Endothelial cell of umbilical vein (primary cell): ENCODE results near the gene CCDC85C. TPM values are rescaled to one million over a fixed set of nuclear protein-coding genes. Genes with fewer than 3 reads are reported as not detected.

ENCODE experiments used
- BruUV-seq: library from RNA; stranded (reverse); fragments of 400-500 nt; replicated peaks from 2 replicates; lab custom pipeline; 2021; lab: Mats Ljungman, UMichigan
- CTCF ChIA-PET: fragments of 300-600, 350-600 bp; sonication (Branson Sonifier 250); formaldehyde crosslinking; loops from one replicate; lab custom pipeline; 2021; ENCODE audit warnings: antibody characterized with exemption, inconsistent platforms; lab: Charles Lee
- POLR2A ChIA-PET: fragments of 300-600, 350-600 bp; sonication (Branson Sonifier 250); formaldehyde crosslinking; loops from one replicate; lab custom pipeline; 2021; ENCODE audit warnings: antibody characterized with exemption, inconsistent platforms; lab: Charles Lee
- DNase-seq: peaks from one replicate; pipeline ENCODE4 v3.0.0-alpha.2; 2011; ENCODE audit warnings: low read depth, low spot score
- FAIRE-seq: peaks from 2 replicates; lab custom pipeline; 2011; peaks lifted over from hg19 to GRCh38; lab: Jason Lieb, UNC
- H2AFZ ChIP-seq: 2 replicates; pipeline ENCODE4 v1.6.0; 2012; ENCODE audit warnings: low read depth, low read length, control low read depth, inconsistent platforms
- H3K27ac ChIP-seq: 2 replicates; pipeline ENCODE4 v1.5.1; 2011; ENCODE audit warnings: low read depth, mild to moderate bottlenecking, control low read depth, low read length, moderate library complexity; ENCODE audit not compliant: insufficient read depth
- H3K27me3 ChIP-seq, 2 experiments: 2 replicates each; pipeline versions ENCODE4 v1.6.0 to v1.6.1; 2011; ENCODE audit warnings: low read length in 2 of 2, mixed read lengths in 1 of 2; ENCODE audit not compliant: control insufficient read depth in 2 of 2, insufficient read depth in 2 of 2
- H3K36me3 ChIP-seq, 2 experiments: 2 replicates in 1 of 2; 3 replicates in 1 of 2; pipeline ENCODE4 v1.5.1; 2011; ENCODE audit warnings: low read length in 2 of 2, mild to moderate bottlenecking in 1 of 2, moderate library complexity in 1 of 2; ENCODE audit not compliant: control insufficient read depth in 2 of 2, insufficient read depth in 2 of 2; ENCODE audit errors: extremely low read depth in 1 of 2
- H3K4me1 ChIP-seq: 3 replicates; pipeline ENCODE4 v1.5.1; 2011; ENCODE audit warnings: mild to moderate bottlenecking, low read length; ENCODE audit not compliant: control insufficient read depth, insufficient read depth; ENCODE audit errors: extremely low read depth
- H3K4me2 ChIP-seq: 2 replicates; pipeline ENCODE4 v1.6.1; 2011; ENCODE audit warnings: low read length, control low read depth, mixed read lengths; ENCODE audit not compliant: insufficient read depth
- H3K4me3 ChIP-seq, 3 experiments: fragments of 200-600 bp in 1 of 3; sonication (generic), shearing (Covaris generic) in 1 of 3; replicated peaks in 1 of 3; 2 replicates each; pipeline ENCODE4 v1.5.1; 2011 to 2016; ENCODE audit warnings: control low read depth in 3 of 3, low read length in 3 of 3, mild to moderate bottlenecking in 2 of 3, inconsistent platforms in 1 of 3, low read depth in 1 of 3, moderate library complexity in 1 of 3; ENCODE audit not compliant: insufficient read depth in 1 of 3
- H3K79me2 ChIP-seq: 2 replicates; pipeline ENCODE4 v1.6.0; 2012; ENCODE audit warnings: low read length, inconsistent platforms; ENCODE audit not compliant: control insufficient read depth, insufficient read depth
- H3K9ac ChIP-seq: replicated peaks from 2 replicates; pipeline ENCODE3; 2011; ENCODE audit warnings: low read length, control low read depth; ENCODE audit not compliant: insufficient read depth; ENCODE audit errors: extremely low read depth
- H3K9me1 ChIP-seq: replicated peaks from 3 replicates; pipeline ENCODE4 v1.6.0; 2011; ENCODE audit warnings: mild to moderate bottlenecking, low read length; ENCODE audit not compliant: control insufficient read depth, insufficient read depth; ENCODE audit errors: extremely low read depth
- H3K9me3 ChIP-seq: replicated peaks from 2 replicates; pipeline ENCODE4 v1.5.1; 2012; ENCODE audit warnings: low read length, inconsistent platforms; ENCODE audit not compliant: control insufficient read depth, insufficient read depth
- H4K20me1 ChIP-seq: replicated peaks from 2 replicates; pipeline ENCODE3; 2011; ENCODE audit warnings: mild to moderate bottlenecking, low read length; ENCODE audit not compliant: control insufficient read depth, insufficient read depth; ENCODE audit errors: extremely low read depth
- EZH2 ChIP-seq: IDR thresholded peaks from 2 replicates; pipeline ENCODE4 v1.6.1; 2012; ENCODE audit warnings: borderline replicate concordance, low read depth, mild to moderate bottlenecking, moderate library complexity, low read length, inconsistent platforms; ENCODE audit not compliant: severe bottlenecking
- FOS ChIP-seq: IDR thresholded peaks from 2 replicates; pipeline ENCODE4 v1.6.1; 2011; ENCODE audit warnings: mild to moderate bottlenecking, low read length, moderate library complexity, borderline replicate concordance; ENCODE audit not compliant: insufficient read depth
- GATA2 ChIP-seq: IDR thresholded peaks from 2 replicates; pipeline ENCODE4 v1.7.0; 2011; ENCODE audit warnings: low read depth, mild to moderate bottlenecking, moderate library complexity, mixed read lengths, low read length; ENCODE audit not compliant: insufficient read length, insufficient read depth
- JUN ChIP-seq: IDR thresholded peaks from 2 replicates; pipeline ENCODE4 v1.6.1; 2011; ENCODE audit warnings: borderline replicate concordance, low read depth; ENCODE audit not compliant: insufficient read length, insufficient read depth
- MYC ChIP-seq: IDR thresholded peaks from one replicate; pipeline ENCODE4 v1.6.1; 2011; ENCODE audit warnings: mild to moderate bottlenecking, low read depth, low read length
- POLR2A ChIP-seq: IDR thresholded peaks from 2 replicates; pipeline ENCODE4 v1.6.1; 2012; ENCODE audit warnings: low read depth, mild to moderate bottlenecking, control low read depth, low read length
- POLR2AphosphoS5 ChIP-seq: IDR thresholded peaks from 2 replicates; pipeline ENCODE4 v1.6.1; 2012; ENCODE audit warnings: low read depth, mild to moderate bottlenecking, control low read depth, low read length, moderate library complexity; ENCODE audit not compliant: insufficient read depth
- dilution Hi-C: fragments of 300-500 bp; cut with MboI; formaldehyde crosslinking; loops from one replicate; pipeline ENCODE4 v1.15.0; 2019; ENCODE audit warnings: low sequenced_read_pairs; ENCODE audit not compliant: extremely low pct_ligation_motif_present
- intact Hi-C: fragments of 100-400 bp; cut with micrococcal nuclease; formaldehyde crosslinking; loops from one replicate; pipeline ENCODE4 v1.10.0; 2022
- polyA plus RNA-seq, 4 experiments: library from polyadenylated mRNA; depleted of rRNA in 3 of 4; stranded (reverse) in 3 of 4; unstranded in 1 of 4; fragments of >200 nt; gene quantifications; 2 replicates each; pipeline versions ENCODE4 v1.2.1 to v1.2.3, GENCODE V29; 2011 to 2012; ENCODE audit warnings: missing spikeins in 1 of 4
- total RNA-seq: library from RNA; stranded (reverse); gene quantifications from 2 replicates; pipeline ENCODE4 v1.2.3, GENCODE V29; 2021
- TF ChIP-seq, protein P1 (sequence below), 2 donors: IDR thresholded peaks; 1 replicate in 1 of 2; 2 replicates in 1 of 2; pipeline ENCODE4 v1.5.1; 2011; ENCODE audit warnings: low read length in 2 of 2, mild to moderate bottlenecking in 2 of 2, moderate library complexity in 2 of 2, control low read depth in 1 of 2, inconsistent platforms in 1 of 2, low read depth in 1 of 2; ENCODE audit not compliant: insufficient read depth in 1 of 2; ENCODE audit errors: extremely low read depth in 1 of 2
- TF ChIP-seq, protein P2 (sequence below): IDR thresholded peaks from 2 replicates; pipeline ENCODE4 v1.6.1; 2011; ENCODE audit not compliant: insufficient read depth, insufficient read length

The CCDC85C gene
- total and polyA plus RNA-seq, 2 donors (not counting 3 experiments of a cell fraction or from before 2014, with no cell fraction given) = 7.5 to 17.8 TPM

DNA sequence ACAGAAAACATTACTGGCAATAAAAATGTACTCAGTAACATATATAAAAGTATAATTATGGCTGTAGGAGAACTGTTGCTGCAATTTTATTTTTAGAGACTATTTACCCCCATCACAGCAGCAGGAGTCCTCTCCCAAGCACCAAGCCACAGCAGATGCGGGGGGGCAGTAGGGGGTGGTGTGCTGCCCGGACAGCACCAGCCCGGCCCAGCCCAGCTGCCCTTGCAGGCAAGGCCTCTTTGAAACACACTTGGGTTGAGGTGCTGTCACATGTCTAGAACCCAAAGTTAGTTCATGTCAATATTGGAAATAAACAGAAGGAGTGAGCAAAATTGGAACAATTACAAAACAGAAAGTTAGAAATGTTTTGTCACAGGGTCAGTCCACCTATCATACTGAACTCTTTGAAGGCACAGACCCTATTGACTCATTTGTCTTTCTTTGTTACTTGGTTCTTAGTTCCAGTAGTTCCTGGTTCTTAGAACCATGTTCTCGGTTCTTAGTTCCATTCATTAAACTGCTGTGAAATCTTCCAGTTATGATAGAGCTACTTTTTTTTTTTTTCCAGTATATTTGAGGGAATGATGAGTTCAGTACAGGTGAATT is 100.1 kb downstream of the CCDC85C start:
- DNase-seq (no peak), FAIRE-seq (no peak)
- dilution Hi-C loops = no loop called here
- no TSS peak for BruUV-seq
- H4K20me1 ChIP-seq = no peaks in the 10 kb centered on the region
- no peak overlapping the region for H3K4me2 ChIP-seq
- peaks cover 29 to 30% of the 10 kb centered on the region in 2 experiments for H3K36me3 ChIP-seq
- no peaks in the 10 kb centered on the region for H3K9me1 ChIP-seq
- peaks cover 22% of the 10 kb centered on the region for H3K4me1 ChIP-seq
- no peaks in the 10 kb centered on the region for H3K79me2 ChIP-seq
- no peak overlapping the region for H2AFZ ChIP-seq
- no peak overlapping the region for H3K9ac ChIP-seq
- H3K4me3 ChIP-seq = no peak overlapping the region
- ChIA-PET CTCF (interaction anchor here (0.9 kb wide), 1 partner anchor 14 kb away, joined by 3 read pairs; no protein-coding TSS in a partner anchor), POLR2A (no interaction called here)
- H3K9me3 ChIP-seq = no peaks in the 10 kb centered on the region
- H3K27me3 ChIP-seq = no peaks in the 10 kb centered on the region
- TF ChIP-seq, protein P1, sequence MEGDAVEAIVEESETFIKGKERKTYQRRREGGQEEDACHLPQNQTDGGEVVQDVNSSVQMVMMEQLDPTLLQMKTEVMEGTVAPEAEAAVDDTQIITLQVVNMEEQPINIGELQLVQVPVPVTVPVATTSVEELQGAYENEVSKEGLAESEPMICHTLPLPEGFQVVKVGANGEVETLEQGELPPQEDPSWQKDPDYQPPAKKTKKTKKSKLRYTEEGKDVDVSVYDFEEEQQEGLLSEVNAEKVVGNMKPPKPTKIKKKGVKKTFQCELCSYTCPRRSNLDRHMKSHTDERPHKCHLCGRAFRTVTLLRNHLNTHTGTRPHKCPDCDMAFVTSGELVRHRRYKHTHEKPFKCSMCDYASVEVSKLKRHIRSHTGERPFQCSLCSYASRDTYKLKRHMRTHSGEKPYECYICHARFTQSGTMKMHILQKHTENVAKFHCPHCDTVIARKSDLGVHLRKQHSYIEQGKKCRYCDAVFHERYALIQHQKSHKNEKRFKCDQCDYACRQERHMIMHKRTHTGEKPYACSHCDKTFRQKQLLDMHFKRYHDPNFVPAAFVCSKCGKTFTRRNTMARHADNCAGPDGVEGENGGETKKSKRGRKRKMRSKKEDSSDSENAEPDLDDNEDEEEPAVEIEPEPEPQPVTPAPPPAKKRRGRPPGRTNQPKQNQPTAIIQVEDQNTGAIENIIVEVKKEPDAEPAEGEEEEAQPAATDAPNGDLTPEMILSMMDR (IDR thresholded peaks at IDR 0.05; ENCODE audit: extremely low read depth in 1 of 2, insufficient read depth in 1 of 2, low read depth in 1 of 2, low read length in 2 of 2) = no peak
- TF ChIP-seq GATA2 (no peak), JUN (no peak), MYC (no peak), POLR2A (no peak), FOS (no peak), EZH2 (no peak), POLR2AphosphoS5 (no peak)
- TF ChIP-seq, protein P2, sequence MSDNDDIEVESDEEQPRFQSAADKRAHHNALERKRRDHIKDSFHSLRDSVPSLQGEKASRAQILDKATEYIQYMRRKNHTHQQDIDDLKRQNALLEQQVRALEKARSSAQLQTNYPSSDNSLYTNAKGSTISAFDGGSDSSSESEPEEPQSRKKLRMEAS = no peak
- H3K27ac ChIP-seq = no peak overlapping the region
- intact Hi-C loops = no loop called here
